ENCODE data around the gene KLRG1.

Gene KLRG1

GRCh38 chr12:8985213-8985754, 4.1 kb upstream of the KLRG1 start:
- DNase-seq (ENCODE audit: low spot score), result no peak

- DNase-seq (ENCODE audit: low spot score), result no peak
These were observed 2.2 kb upstream of the KLRG1 start for GRCh38 chr12:8987163-8987562.

GRCh38 chr12:8987685-8988084, 1.7 kb upstream of the KLRG1 start:
- DNase-seq (ENCODE audit: low spot score), result no peak

GRCh38 chr12:8991371-8992345, 2.3 kb downstream of the KLRG1 start:
- DNase-seq (ENCODE audit: low spot score), result no peak

GRCh38 chr12:8993827-8994226, 4.5 kb downstream of the KLRG1 start:
- DNase-seq (ENCODE audit: low spot score), result no peak

GRCh38 chr12:8995021-8995775, 5.9 kb downstream of the KLRG1 start:
- no peak for DNase-seq (ENCODE audit: low spot score)

- DNase-seq (ENCODE audit: low spot score), result no peak
These were observed 7.5 kb downstream of the KLRG1 start for GRCh38 chr12:8996682-8997405.

GRCh38 chr12:9001233-9001632, 11.9 kb downstream of the KLRG1 start:
- no peak for DNase-seq (ENCODE audit: low spot score)

GRCh38 chr12:9002335-9002734, 13.0 kb downstream of the KLRG1 start:
- DNase-seq (ENCODE audit: low spot score), result no peak

- no peak for DNase-seq (ENCODE audit: low spot score)
These were observed 33.2 kb downstream of the KLRG1 start for GRCh38 chr12:9022592-9022991.

GRCh38 chr12:9024512-9024911, 35.2 kb downstream of the KLRG1 start:
- no peak for DNase-seq (ENCODE audit: low spot score)

GRCh38 chr12:9027161-9028059, 38.1 kb downstream of the KLRG1 start:
- DNase-seq (ENCODE audit: low spot score), result no peak

GRCh38 chr12:9030776-9031175, 41.4 kb downstream of the KLRG1 start:
- no peak for DNase-seq (ENCODE audit: low spot score)

GRCh38 chr12:9032202-9032964, 43.0 kb downstream of the KLRG1 start:
- no peak for DNase-seq (ENCODE audit: low spot score)

GRCh38 chr12:9033265-9033887, 44.0 kb downstream of the KLRG1 start:
- no peak for DNase-seq (ENCODE audit: low spot score)

GRCh38 chr12:9034095-9034494, 44.7 kb downstream of the KLRG1 start:
- no peak for DNase-seq (ENCODE audit: low spot score)

- DNase-seq (ENCODE audit: low spot score), result no peak
These were observed 46.9 kb downstream of the KLRG1 start for GRCh38 chr12:9036227-9036626.

GRCh38 chr12:9037431-9037830, 48.1 kb downstream of the KLRG1 start:
- DNase-seq (ENCODE audit: low spot score), result no peak

- DNase-seq (ENCODE audit: low spot score), result peak; percentile 69
These were observed 50.1 kb downstream of the KLRG1 start for GRCh38 chr12:9039397-9039977.
